ENCODE data around the gene STEAP1B.

Gene STEAP1B

DNA sequence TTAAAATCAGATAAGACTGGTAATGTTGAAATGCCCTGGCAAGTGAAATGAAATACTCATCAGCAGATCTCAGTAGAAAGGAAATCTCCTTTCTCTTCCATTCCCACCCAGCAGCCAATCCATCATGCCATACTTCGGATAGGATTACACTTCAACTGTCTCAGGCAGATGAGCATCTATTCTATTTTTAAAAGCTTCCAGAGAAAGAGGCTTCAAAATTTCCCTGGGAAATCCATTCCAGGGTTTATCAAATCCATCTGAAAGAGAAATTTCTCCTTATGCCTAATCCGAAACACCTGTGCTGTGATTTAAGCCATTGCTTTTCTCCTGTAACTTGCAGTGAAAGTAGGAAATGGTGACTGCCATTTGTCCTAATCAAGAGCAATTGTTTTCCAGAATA is 82.6 kb downstream of the STEAP1B start:
- H3K27me3 ChIP-seq (ENCODE audit: control insufficient read depth, insufficient read depth, low read length), result no peaks in the 10 kb centered on the region
- no peak overlapping the region for H3K9ac ChIP-seq (ENCODE audit: low read depth, low read length)
- peaks cover 4% of the 10 kb centered on the region for H3K4me1 ChIP-seq (ENCODE audit: control insufficient read depth, insufficient read depth, low read length)
- no peak overlapping the region for H3K27ac ChIP-seq (ENCODE audit: low read depth, low read length)
- H3K36me3 ChIP-seq (ENCODE audit: control insufficient read depth, insufficient read depth, low read length), result no peaks in the 10 kb centered on the region
- no peak overlapping the region for H3K4me3 ChIP-seq (ENCODE audit: low read depth, low read length)
- H3K9me3 ChIP-seq (ENCODE audit: control insufficient read depth, insufficient read depth, low read length), result no peaks in the 10 kb centered on the region

DNA sequence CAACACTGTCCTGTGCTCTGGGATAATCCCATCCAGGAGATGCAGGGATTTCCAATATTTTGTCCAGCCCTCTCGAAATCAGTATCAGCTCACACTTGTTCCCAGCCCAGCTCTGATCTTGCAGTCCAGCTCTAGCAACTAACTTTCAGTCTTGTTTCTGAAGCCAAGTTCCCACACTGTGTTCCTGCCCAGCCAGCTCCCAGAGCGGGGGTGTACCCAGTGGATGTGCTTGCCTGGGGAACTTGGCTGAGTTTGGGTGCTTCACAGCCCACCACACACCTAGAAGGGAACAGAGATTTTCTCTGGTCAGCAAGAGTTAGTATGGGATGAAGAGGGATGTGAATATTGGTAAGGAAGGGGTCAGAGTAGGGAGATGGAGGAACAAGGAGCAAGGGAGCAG is 85.6 kb downstream of the STEAP1B start:
- H3K4me1 ChIP-seq (ENCODE audit: control insufficient read depth, insufficient read depth, low read length), result peaks cover 13% of the 10 kb centered on the region
- H3K36me3 ChIP-seq (ENCODE audit: control insufficient read depth, insufficient read depth, low read length), result no peaks in the 10 kb centered on the region
- H3K4me3 ChIP-seq (ENCODE audit: low read depth, low read length), result no peak overlapping the region
- no peaks in the 10 kb centered on the region for H3K9me3 ChIP-seq (ENCODE audit: control insufficient read depth, insufficient read depth, low read length)
- no peak overlapping the region for H3K9ac ChIP-seq (ENCODE audit: low read depth, low read length)
- H3K27ac ChIP-seq (ENCODE audit: low read depth, low read length), result no peak overlapping the region
- H3K27me3 ChIP-seq (ENCODE audit: control insufficient read depth, insufficient read depth, low read length), result no peaks in the 10 kb centered on the region

DNA sequence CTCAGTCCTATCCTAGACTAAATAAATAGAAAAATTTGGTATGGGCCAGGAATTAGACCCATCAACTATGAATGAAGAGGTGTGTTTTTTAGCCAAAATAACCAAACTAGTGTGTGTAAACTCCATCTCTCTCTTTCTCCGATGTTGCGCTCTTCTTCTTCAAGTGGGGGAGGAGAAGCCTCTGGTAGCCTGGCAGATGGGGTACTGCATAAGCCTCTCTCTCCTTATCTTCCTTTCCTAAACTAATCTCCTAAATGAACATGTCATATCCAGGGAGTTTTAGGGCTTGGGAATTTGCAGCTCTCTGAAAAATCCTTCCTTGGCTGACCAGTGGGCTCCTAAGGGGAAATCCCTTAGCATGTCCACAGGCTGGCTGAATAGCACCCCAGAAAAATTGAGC is 86.8 kb downstream of the STEAP1B start:
- Histone ChIP-seq H3K27me3 (ENCODE audit: control insufficient read depth, insufficient read depth, low read length) (no peaks in the 10 kb centered on the region), H3K4me3 (ENCODE audit: low read depth, low read length) (no peak overlapping the region), H3K27ac (ENCODE audit: low read depth, low read length) (no peak overlapping the region), H3K4me1 (ENCODE audit: control insufficient read depth, insufficient read depth, low read length) (peaks cover 13% of the 10 kb centered on the region), H3K9me3 (ENCODE audit: control insufficient read depth, insufficient read depth, low read length) (no peaks in the 10 kb centered on the region), H3K9ac (ENCODE audit: low read depth, low read length) (no peak overlapping the region), H3K36me3 (ENCODE audit: control insufficient read depth, insufficient read depth, low read length) (no peaks in the 10 kb centered on the region)

DNA sequence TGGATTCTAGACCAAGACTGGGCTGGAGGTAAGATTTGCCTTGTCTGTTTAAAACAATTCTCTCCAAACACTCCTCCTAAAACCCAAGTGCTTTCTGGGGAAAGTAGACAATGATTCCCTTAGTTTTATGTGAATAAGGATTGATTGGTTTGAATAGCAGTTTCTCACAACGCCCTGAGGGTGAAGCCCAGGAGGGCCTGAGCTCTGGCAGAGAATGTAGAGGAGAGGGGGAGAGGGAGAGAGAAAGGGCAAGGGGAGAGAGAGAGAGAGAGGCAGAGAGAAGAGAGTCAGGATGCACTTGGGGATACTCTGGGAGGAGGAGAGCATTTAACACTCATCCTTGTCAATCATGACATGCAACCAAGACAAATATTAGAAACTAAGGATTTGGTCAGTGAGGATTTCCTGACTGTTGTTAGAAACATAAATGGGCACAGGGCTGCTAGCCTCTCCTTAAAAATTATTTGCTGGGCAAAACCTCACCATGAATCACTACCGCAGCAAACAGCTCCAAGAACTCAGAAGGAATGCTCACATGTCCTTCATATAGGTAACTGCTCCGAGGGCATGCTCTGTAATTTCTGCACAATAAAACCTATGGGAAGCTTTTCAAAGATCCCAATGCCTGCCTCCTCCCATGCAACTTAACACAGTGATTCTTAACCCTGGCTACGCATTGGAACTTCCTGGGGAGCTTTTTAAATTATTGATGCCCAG is 87.9 kb downstream of the STEAP1B start:
- Histone ChIP-seq H3K27ac (ENCODE audit: low read depth, low read length) (no peak overlapping the region), H3K27me3 (ENCODE audit: control insufficient read depth, insufficient read depth, low read length) (no peaks in the 10 kb centered on the region), H3K36me3 (ENCODE audit: control insufficient read depth, insufficient read depth, low read length) (no peaks in the 10 kb centered on the region), H3K4me1 (ENCODE audit: control insufficient read depth, insufficient read depth, low read length) (peaks cover 13% of the 10 kb centered on the region), H3K9me3 (ENCODE audit: control insufficient read depth, insufficient read depth, low read length) (no peaks in the 10 kb centered on the region), H3K4me3 (ENCODE audit: low read depth, low read length) (no peak overlapping the region), H3K9ac (ENCODE audit: low read depth, low read length) (no peak overlapping the region)

DNA sequence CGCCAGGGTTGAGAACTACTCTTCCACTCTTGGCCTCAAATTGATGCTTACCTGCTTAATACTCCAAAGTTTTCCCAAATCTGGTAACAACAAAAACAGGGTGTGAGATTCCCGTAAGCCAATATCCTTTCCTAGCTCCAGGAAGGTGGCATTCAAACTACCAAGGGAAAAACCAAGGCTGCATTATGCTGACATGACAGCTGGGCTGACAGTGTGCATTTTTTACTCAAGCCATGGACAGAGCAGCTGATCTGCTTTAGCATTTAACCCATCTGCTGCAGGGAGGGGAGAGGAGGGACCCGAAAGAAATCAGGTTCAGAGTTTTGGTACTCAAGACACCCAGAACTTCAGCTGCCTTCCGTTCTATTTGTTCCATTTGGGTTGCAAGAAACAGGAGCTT is 93.3 kb downstream of the STEAP1B start:
- H3K27ac ChIP-seq (ENCODE audit: low read depth, low read length), result no peak overlapping the region
- no peaks in the 10 kb centered on the region for H3K36me3 ChIP-seq (ENCODE audit: control insufficient read depth, insufficient read depth, low read length)
- H3K4me1 ChIP-seq (ENCODE audit: control insufficient read depth, insufficient read depth, low read length), result peaks cover 4% of the 10 kb centered on the region; the same call in 1 of the 2 replicates

DNA sequence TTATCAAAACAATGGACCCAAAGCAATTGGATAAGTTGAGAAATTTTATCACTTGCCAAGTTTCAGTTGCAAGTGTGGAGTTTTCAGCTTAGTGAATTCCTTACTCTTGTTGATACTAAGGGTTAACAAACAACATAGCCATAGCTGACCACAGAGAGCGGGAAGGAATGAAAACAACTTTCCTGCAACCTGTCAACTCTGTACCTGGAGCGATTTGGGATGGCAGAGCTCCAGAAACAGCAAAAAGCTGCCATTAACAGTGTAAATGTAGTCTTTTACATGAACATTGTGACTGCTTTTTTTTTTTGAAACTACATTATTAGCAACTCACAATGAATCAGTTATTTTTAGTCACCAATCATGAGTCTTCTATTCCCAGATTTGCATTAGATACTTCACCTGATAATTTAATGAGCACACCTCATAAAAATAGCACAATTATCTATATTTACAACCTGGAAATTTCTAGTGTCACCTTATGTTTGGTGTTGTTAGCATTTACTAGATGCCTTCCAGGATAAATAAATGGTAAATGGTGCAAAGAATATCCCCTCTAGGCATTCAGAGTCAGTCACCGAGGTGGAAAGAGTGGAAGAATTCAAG is 95.5 kb downstream of the STEAP1B start:
- H3K9ac ChIP-seq (ENCODE audit: low read depth, low read length), result no peak overlapping the region
- H3K27ac ChIP-seq (ENCODE audit: low read depth, low read length), result no peak overlapping the region
- H3K9me3 ChIP-seq (ENCODE audit: control insufficient read depth, insufficient read depth, low read length), result no peaks in the 10 kb centered on the region
- H3K4me1 ChIP-seq (ENCODE audit: control insufficient read depth, insufficient read depth, low read length), result no peaks in the 10 kb centered on the region
- no peaks in the 10 kb centered on the region for H3K36me3 ChIP-seq (ENCODE audit: control insufficient read depth, insufficient read depth, low read length)
- H3K27me3 ChIP-seq (ENCODE audit: control insufficient read depth, insufficient read depth, low read length), result no peaks in the 10 kb centered on the region
- no peak overlapping the region for H3K4me3 ChIP-seq (ENCODE audit: low read depth, low read length)

More for the DNA sequence above, 93.3 kb downstream of the STEAP1B start:
- Histone ChIP-seq H3K9ac (ENCODE audit: low read depth, low read length) (no peak overlapping the region), H3K9me3 (ENCODE audit: control insufficient read depth, insufficient read depth, low read length) (no peaks in the 10 kb centered on the region), H3K27me3 (ENCODE audit: control insufficient read depth, insufficient read depth, low read length) (no peaks in the 10 kb centered on the region), H3K4me3 (ENCODE audit: low read depth, low read length) (no peak overlapping the region)

DNA sequence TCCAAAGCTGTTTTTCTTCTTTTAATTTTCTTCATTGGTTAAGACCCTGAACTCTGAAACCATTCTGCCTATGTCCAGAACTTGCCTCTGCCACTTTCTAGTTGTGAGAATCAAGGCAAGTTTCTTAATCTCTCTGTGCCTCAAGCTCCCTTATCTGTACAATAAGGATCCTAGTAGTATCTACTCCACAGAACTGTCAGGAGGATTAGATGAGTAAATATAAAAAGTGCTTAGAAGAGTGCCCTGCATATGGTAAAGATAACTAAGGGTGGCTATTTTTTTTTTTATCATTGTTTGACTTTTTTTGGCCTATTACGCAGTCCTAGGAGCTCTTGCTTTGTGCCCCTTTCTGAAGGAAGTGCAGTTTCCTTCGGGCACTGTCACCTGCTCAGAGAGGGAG is 96.6 kb downstream of the STEAP1B start:
- H3K9me3 ChIP-seq (ENCODE audit: control insufficient read depth, insufficient read depth, low read length), result no peaks in the 10 kb centered on the region
- no peaks in the 10 kb centered on the region for H3K27me3 ChIP-seq (ENCODE audit: control insufficient read depth, insufficient read depth, low read length)
- no peak overlapping the region for H3K27ac ChIP-seq (ENCODE audit: low read depth, low read length)
- H3K9ac ChIP-seq (ENCODE audit: low read depth, low read length), result no peak overlapping the region
- H3K4me3 ChIP-seq (ENCODE audit: low read depth, low read length), result no peak overlapping the region
- no peaks in the 10 kb centered on the region for H3K4me1 ChIP-seq (ENCODE audit: control insufficient read depth, insufficient read depth, low read length)
- no peaks in the 10 kb centered on the region for H3K36me3 ChIP-seq (ENCODE audit: control insufficient read depth, insufficient read depth, low read length)

DNA sequence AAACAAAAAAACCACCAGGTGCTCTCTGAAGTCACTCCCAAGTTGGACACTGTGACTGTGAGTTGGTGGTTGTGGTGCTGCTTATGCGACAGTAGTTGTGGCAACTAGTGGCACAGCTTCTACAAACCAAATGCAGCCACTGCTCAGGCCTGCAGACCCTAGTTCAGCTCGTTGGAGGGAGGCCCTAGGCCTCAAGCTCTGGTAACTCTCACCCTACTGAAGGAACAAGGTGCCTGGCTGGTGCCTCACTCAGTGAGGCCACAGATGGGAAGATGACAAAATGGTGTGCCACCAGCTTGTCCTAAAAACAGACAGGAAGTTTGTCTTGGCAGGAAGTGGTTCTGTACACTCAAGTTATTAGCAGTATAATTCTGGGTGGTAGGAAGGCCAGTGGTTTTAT is 97.7 kb downstream of the STEAP1B start:
- Histone ChIP-seq H3K9me3 (ENCODE audit: control insufficient read depth, insufficient read depth, low read length) (no peaks in the 10 kb centered on the region), H3K27ac (ENCODE audit: low read depth, low read length) (no peak overlapping the region), H3K9ac (ENCODE audit: low read depth, low read length) (no peak overlapping the region), H3K4me1 (ENCODE audit: control insufficient read depth, insufficient read depth, low read length) (no peaks in the 10 kb centered on the region), H3K36me3 (ENCODE audit: control insufficient read depth, insufficient read depth, low read length) (no peaks in the 10 kb centered on the region), H3K27me3 (ENCODE audit: control insufficient read depth, insufficient read depth, low read length) (no peaks in the 10 kb centered on the region), H3K4me3 (ENCODE audit: low read depth, low read length) (no peak overlapping the region)

DNA sequence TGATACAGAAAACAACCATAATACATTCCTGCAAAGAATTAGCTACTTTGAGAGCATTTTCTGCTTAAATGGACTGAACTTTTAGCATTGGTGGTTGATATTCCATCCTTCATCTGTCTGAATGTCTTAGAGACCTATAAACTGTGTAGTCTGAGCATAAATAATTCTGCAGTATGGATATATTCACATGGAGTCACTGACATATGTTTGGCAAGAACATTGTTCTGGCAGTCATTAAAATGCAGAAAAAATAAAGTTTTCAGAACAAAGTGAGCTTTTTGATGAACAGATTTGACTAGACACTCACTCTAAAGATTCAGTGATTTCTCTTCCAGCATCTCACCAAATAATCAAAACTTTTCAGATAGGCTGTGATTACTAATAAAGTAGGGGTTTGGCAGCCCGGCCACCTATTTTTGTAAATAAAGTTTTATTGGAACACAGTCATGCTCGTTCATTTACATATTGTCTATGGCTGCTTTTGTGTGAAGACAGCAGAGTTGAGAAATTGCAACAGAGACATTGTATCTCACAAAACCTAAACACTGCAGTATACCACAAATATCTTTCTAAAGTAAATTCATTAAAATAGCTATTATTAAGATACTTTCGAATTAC is 98.9 kb downstream of the STEAP1B start:
- Histone ChIP-seq H3K4me1 (ENCODE audit: control insufficient read depth, insufficient read depth, low read length) (no peaks in the 10 kb centered on the region), H3K36me3 (ENCODE audit: control insufficient read depth, insufficient read depth, low read length) (no peaks in the 10 kb centered on the region), H3K4me3 (ENCODE audit: low read depth, low read length) (no peak overlapping the region), H3K27me3 (ENCODE audit: control insufficient read depth, insufficient read depth, low read length) (no peaks in the 10 kb centered on the region), H3K9ac (ENCODE audit: low read depth, low read length) (no peak overlapping the region), H3K9me3 (ENCODE audit: control insufficient read depth, insufficient read depth, low read length) (no peaks in the 10 kb centered on the region), H3K27ac (ENCODE audit: low read depth, low read length) (no peak overlapping the region)

DNA sequence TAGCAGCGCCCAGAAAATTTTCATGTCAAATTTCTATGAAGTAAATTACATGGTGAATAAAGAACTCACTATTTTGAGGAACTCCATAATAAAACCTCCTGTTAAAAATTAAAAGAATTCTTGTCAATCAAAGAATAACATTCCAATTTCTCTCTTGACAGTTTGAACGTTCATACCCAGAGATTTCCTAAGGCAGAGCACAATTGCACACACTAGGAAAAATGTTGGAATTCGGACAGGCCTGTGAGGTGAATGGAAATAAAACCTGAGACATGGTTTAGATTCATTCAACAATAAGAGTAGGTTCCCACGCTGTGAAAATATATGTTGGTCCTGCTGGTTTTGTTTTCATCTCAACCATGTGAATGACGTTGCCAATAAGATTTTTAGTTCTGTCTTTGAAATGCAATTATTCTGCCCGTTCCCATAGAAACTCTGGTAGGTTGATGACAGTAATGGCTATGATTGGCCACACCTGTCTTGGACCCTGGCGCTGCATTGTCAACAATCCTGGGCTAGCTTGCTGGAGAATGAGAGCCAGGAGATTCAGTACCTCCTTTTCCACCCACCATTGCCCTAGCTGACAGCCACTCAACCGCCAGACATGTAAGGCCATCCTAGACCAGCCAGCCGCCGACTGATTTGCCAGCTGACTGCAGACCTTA is 99.7 kb downstream of the STEAP1B start:
- H3K4me1 ChIP-seq (ENCODE audit: control insufficient read depth, insufficient read depth, low read length), result no peaks in the 10 kb centered on the region
- no peak overlapping the region for H3K4me3 ChIP-seq (ENCODE audit: low read depth, low read length)
- no peak overlapping the region for H3K27ac ChIP-seq (ENCODE audit: low read depth, low read length)
- H3K9me3 ChIP-seq (ENCODE audit: control insufficient read depth, insufficient read depth, low read length), result no peaks in the 10 kb centered on the region
- H3K9ac ChIP-seq (ENCODE audit: low read depth, low read length), result no peak overlapping the region
- no peaks in the 10 kb centered on the region for H3K27me3 ChIP-seq (ENCODE audit: control insufficient read depth, insufficient read depth, low read length)
- no peaks in the 10 kb centered on the region for H3K36me3 ChIP-seq (ENCODE audit: control insufficient read depth, insufficient read depth, low read length)

DNA sequence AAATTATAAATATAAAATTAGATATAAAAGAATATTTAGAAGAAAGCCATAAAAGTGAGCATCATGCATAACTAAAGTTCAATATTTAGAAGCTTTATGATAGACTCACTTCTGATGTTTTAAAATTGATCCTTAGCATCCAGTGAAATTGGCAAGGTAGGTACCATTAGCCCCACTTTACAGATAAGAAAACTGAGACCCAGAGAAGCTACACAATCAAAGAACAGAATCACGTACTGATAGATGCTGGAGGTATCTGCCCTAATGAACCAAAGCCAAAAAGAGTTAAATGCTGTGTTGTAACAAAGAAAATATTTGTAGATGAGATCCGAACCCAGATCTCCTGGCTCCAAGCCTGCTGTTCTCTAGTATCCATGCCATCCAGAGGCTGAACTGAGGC is 100.4 kb downstream of the STEAP1B start:
- Histone ChIP-seq H3K36me3 (ENCODE audit: control insufficient read depth, insufficient read depth, low read length) (no peaks in the 10 kb centered on the region), H3K4me3 (ENCODE audit: low read depth, low read length) (no peak overlapping the region), H3K9me3 (ENCODE audit: control insufficient read depth, insufficient read depth, low read length) (no peaks in the 10 kb centered on the region), H3K4me1 (ENCODE audit: control insufficient read depth, insufficient read depth, low read length) (no peaks in the 10 kb centered on the region), H3K27ac (ENCODE audit: low read depth, low read length) (no peak overlapping the region), H3K27me3 (ENCODE audit: control insufficient read depth, insufficient read depth, low read length) (no peaks in the 10 kb centered on the region), H3K9ac (ENCODE audit: low read depth, low read length) (no peak overlapping the region)

All from HUES48 (cell line).